Right cardiac atrium (tissue), 5 donors: ENCODE data around the gene MAMDC4. TPM values are rescaled to one million over a fixed set of nuclear protein-coding genes. Genes with fewer than 3 reads are reported as not detected.
"Not testable (repeated sequence)": the region's sequence is repeated elsewhere in the genome, so short reads cannot be mapped to it uniquely, and the experiment has no call there.

Experiments used
- ATAC-seq, 2 donors: fragments of 200-7000 bp; cut with Tn5 transposase; one replicate each; pipeline versions ENCODE4 v1.8.0 to v1.9.1; 2020; ENCODE audit warnings: moderate library complexity in 2 of 2, mild to moderate bottlenecking in 1 of 2
- DNase-seq, 3 donors: peaks; one replicate each; pipeline ENCODE4 v3.0.0-alpha.2; 2020
- H3K27ac ChIP-seq: one replicate; pipeline ENCODE4 v1.5.1; 2013; ENCODE audit warnings: mild to moderate bottlenecking, low read length, control low read depth, moderate library complexity
- H3K27me3 ChIP-seq: one replicate; pipeline ENCODE4 v1.6.1; 2013; ENCODE audit not compliant: control insufficient read depth, insufficient read depth
- H3K4me1 ChIP-seq: one replicate; pipeline ENCODE4 v1.6.1; 2013; ENCODE audit warnings: low read length; ENCODE audit not compliant: control insufficient read depth, insufficient read depth
- H3K4me3 ChIP-seq: one replicate; pipeline ENCODE4 v1.5.1; 2013; ENCODE audit warnings: low read length, control low read depth
- H3K9me3 ChIP-seq: one replicate; pipeline ENCODE4 v1.6.1; 2013; ENCODE audit warnings: low read length; ENCODE audit not compliant: control insufficient read depth
- WGBS: extraction: QIAGEN DNeasy Blood & Tissue Kit; methylation state at CpG from one replicate; pipeline ENCODE4 v1.1.7; 2013; 5-methylcytosine and 5-hydroxymethylcytosine counted together
- intact Hi-C, 4 donors: fragments of 100-400 bp; cut with DNase I; formaldehyde crosslinking; loops; one replicate each; pipeline versions ENCODE4 v1.11.0 to v1.14.0; 2022 to 2023
- polyA plus RNA-seq: library from polyadenylated mRNA; stranded (reverse); fragments of 200-250 nt; gene quantifications from one replicate; pipeline ENCODE4 v1.2.3, GENCODE V29; 2013
- total RNA-seq, 4 donors: library from RNA; stranded (reverse); fragmentation: NEBNext Ultra II Directional; extraction: Animal tissue kit (Norgen Biotek cat#: 25700); gene quantifications; one replicate each; pipeline ENCODE4 v1.2.1, GENCODE V29; 2021
- donor health status: healthy with polysubstance abuse.
- donor health status: DM: no; HTN: yes; CAD: no.
- donor health status: DM: no; HTN: no; CAD: no.
- donor health status: DM: no; HTN: yes; CAD: no; lungs with severe emphysema.
- donor health status: DM: yes; HTN: yes; CAD: no.

MAMDC4 gene
- total and polyA plus RNA-seq, 5 donors: 3.0 to 10.8 (median 5.2) TPM

DNA sequence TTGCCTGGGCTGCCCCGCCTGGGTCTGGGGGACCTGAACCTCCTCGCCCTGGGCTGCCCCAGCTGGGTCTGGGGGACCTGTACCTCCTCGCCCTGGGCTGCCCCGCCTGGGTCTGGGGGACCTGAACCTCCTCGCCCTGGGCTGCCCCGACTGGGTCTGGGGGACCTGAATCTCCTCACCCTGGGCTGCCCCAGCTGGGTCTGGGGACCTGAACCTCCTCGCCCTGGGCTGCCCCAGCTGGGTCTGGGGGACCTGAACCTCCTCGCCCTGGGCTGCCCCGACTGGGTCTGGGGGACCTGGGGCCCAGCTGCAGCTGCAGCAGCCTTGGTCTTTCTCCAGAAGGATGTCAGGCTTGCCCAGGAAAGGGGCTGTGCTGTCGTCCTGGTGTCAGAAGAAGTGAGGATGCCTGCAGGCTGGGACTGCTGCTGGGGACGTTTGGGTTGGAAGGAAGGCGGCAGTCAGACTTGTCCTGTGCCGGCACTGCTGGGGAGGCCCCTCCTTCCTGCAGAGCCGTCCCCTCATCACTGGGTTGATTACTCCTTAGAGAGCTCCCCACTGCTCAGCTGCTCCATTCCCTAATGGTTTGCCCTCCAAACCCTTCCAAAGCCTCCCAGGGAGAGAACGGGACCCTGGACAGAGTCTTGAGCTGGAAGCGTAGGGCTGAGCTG lies 18.6 kb upstream of the MAMDC4 start:
- WGBS: 80% methylated on average over 16 of the region's 16 CpGs
- H3K4me1 ChIP-seq, H3K4me3 ChIP-seq, H3K27me3 ChIP-seq, intact Hi-C loops, ATAC-seq, H3K9me3 ChIP-seq, H3K27ac ChIP-seq: not testable (repeated sequence)
- peak in 1 of 3 donors; percentile 45 for DNase-seq

DNA sequence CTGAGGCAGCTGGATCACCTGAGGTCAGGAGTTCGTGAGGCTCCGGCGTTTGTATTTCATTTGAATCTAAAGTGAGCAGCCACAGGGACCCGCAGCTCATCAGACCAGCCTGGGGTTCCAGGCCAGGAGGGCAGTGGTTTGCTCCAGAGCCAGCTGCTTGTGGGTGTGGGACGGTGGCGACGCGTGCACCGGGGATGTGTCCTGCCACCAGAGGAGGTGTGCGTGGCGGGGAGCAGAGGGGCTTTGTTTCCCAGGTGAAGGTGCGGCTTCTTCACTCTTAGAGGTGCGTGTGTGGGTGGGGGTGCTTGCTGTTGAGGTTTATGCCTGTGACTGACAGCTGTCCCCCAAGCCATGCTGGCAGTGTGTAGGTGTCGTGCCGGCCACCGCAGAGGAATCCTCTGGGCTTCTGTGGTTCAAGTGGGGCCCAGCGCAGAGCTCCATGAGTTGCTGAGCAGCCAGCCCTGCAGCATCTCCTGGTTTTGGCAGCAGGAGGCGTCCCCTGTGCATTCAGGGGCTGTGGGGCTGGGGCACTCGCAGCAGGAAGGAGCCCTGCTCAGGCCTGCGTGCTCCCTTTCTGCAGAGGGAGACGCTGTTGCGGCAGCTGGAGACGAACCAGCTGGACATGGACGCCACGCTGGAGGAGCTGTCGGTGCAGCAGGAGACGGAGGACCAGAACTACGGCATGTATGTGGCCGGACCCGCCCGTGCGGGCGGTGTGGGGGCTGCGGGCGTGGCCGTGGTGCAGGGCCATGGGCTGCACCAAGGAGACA lies 16.8 kb upstream of the MAMDC4 start:
- Histone ChIP-seq H3K4me1 (no peaks in the 10 kb centered on the region), H3K9me3 (no peaks in the 10 kb centered on the region), H3K27me3 (no peaks in the 10 kb centered on the region), H3K27ac (no peak overlapping the region), H3K4me3 (no peak overlapping the region)
- DNase-seq (peak; percentile 13 to 47 (median 18)), ATAC-seq (no peak)
- intact Hi-C loops: no loop called here
- WGBS: 90% methylated on average over 36 of the region's 36 CpGs

GRCh38 chr9:136835932-136836904 lies 15.9 kb upstream of the MAMDC4 start:
- intact Hi-C loops: no loop called here
- no peak for ATAC-seq
- peak in 2 of 3 donors; percentile 47 for DNase-seq
- WGBS: 88% methylated on average over 21 of the region's 21 CpGs
- H3K9me3 ChIP-seq: no peaks in the 10 kb centered on the region
- no peaks in the 10 kb centered on the region for H3K4me1 ChIP-seq
- H3K4me3 ChIP-seq: no peak overlapping the region
- no peaks in the 10 kb centered on the region for H3K27me3 ChIP-seq
- H3K27ac ChIP-seq: no peak overlapping the region

DNA sequence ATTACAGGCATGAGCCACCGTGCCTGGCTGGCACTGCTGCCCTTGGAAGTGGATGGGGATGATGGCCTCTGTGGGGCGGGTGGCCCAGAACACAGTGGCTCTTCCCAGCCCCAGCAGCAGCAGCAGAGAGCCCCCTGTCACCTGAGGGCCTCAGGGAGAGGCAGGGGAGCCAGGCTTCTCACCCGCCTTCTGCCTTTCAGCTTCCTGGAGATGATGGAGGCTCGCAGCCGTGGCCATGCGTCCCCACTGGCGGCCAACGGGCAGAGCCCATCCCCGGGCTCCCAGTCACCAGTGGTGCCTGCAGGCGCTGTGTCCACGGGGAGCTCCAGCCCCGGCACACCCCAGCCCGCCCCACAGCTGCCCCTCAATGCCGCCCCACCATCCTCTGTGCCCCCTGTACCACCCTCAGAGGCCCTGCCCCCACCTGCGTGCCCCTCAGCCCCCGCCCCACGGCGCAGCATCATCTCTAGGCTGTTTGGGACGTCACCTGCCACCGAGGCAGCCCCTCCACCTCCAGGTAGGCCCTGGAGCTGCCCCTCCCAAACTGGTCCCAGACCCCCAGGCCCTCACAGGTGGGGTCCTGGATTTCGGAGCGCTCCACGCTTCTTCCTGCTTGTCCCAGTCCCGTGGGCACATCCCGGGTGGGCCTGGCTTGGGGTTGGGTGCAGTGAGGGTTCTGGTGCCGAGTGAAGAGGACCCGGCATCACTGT lies 14.8 kb upstream of the MAMDC4 start:
- intact Hi-C loops: no loop called here
- H3K27me3 ChIP-seq: no peaks in the 10 kb centered on the region
- DNase-seq (peak; percentile 9 to 60 (median 57)), ATAC-seq (no peak)
- peaks cover 8% of the 10 kb centered on the region for H3K4me1 ChIP-seq
- H3K9me3 ChIP-seq: no peaks in the 10 kb centered on the region
- no peak overlapping the region for H3K4me3 ChIP-seq
- WGBS: 91% methylated on average over 27 of the region's 27 CpGs
- H3K27ac ChIP-seq: no peak overlapping the region

- ATAC-seq, H3K4me3 ChIP-seq, H3K9me3 ChIP-seq, intact Hi-C loops, H3K27ac ChIP-seq, H3K27me3 ChIP-seq, H3K4me1 ChIP-seq: not testable (repeated sequence)
- peak in 1 of 3 donors; percentile 52 for DNase-seq
- WGBS: 91% methylated on average over 15 of the region's 15 CpGs
Observed at GRCh38 chr9:136837856-136838277, 14.3 kb upstream of the MAMDC4 start.

DNA sequence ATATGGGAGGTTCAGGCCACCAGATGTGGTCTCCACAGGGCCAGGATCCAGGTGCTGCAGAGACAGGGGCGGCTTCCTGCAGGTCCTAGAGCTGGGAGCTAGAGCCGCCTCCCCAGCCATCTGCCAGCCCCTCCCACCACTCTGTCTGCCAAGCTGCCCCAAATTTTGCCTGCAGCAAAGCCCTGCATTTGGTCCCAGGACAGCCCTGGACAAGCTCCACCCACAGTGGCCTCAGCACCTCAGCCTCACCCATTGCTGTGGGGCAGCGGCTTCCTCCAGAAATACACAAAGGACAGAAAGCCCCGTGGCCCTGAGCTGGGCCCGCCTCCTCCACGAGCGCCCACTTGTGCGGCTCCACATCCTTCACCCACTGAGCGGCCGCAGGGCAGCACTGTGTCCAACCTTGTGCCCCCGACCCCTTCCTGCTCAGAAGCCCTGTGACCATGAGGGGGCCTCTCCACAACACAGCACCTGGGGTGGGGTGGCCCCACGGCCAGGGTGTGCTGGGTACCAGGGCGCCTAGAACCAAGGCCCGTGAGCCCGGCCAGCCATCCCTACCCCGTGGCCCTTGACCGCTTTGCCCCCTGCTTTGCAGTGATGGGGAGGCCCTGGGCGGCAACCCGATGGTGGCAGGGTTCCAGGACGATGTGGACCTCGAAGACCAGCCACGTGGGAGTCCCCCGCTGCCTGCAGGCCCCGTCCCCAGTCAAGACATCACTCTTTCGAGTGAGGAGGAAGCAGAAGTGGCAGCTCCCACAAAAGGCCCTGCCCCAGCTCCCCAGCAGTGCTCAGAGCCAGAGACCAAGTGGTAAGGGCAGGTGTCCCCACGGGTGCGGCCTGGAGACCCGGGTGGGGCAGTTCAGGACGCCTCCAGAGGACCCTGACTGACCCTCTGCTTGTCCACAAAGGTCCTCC lies 13.6 kb upstream of the MAMDC4 start:
- Histone ChIP-seq H3K27ac (no peak overlapping the region), H3K9me3 (no peaks in the 10 kb centered on the region), H3K4me3 (no peak overlapping the region), H3K4me1 (peaks cover 8% of the 10 kb centered on the region), H3K27me3 (no peaks in the 10 kb centered on the region)
- 82% methylated on average over 29 of the region's 29 CpGs for WGBS
- no peak for ATAC-seq
- intact Hi-C loops: no loop called here
- peak in 2 of 3 donors; percentile 49 to 56 for DNase-seq

DNA sequence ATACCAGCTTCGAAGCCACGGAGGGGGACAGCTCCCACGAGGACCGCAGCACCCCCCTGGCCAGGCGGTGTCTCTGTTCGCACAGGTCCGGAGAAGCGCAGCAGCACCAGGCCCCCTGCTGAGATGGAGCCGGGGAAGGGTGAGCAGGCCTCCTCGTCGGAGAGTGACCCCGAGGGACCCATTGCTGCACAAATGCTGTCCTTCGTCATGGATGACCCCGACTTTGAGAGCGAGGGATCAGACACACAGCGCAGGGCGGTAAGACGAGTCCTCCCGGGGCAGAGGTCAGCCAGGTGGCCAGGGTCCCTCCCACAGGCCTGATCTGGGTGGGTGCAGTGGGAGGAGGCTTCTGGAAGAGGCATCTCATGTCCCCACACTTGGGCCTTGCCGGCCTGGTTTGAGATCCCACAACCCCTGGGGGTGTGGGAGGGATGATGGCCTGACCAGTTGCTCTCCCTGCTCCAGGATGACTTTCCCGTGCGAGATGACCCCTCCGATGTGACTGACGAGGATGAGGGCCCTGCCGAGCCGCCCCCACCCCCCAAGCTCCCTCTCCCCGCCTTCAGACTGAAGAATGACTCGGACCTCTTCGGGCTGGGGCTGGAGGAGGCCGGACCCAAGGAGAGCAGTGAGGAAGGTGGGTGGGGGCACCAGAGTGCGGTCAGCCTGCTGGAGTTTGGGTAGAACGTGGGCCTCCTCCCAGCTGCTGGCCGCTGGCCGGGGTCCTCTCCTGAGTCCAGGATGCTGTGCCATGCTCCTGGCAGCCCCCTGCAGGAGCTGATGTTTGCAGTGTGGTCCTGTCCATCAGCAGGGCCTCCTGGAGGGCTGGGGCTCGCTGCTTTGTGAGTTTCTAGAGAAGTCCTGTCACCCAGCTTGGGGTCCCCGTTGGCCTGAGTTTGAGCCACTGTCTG lies 12.7 kb upstream of the MAMDC4 start:
- WGBS: 82% methylated on average over 36 of the region's 36 CpGs
- peak in 2 of 3 donors; percentile 54 to 60 for DNase-seq
- Histone ChIP-seq H3K4me1 (peaks cover 8% of the 10 kb centered on the region), H3K9me3 (no peaks in the 10 kb centered on the region), H3K27ac (no peak overlapping the region), H3K27me3 (no peaks in the 10 kb centered on the region), H3K4me3 (no peak overlapping the region)
- intact Hi-C loops: loop anchor here in 1 of 4 donors (10.0 kb wide), 1 partner anchor 105 kb away; the partner anchor contains the start of genes C8G and FBXW5
- no peak for ATAC-seq

DNA sequence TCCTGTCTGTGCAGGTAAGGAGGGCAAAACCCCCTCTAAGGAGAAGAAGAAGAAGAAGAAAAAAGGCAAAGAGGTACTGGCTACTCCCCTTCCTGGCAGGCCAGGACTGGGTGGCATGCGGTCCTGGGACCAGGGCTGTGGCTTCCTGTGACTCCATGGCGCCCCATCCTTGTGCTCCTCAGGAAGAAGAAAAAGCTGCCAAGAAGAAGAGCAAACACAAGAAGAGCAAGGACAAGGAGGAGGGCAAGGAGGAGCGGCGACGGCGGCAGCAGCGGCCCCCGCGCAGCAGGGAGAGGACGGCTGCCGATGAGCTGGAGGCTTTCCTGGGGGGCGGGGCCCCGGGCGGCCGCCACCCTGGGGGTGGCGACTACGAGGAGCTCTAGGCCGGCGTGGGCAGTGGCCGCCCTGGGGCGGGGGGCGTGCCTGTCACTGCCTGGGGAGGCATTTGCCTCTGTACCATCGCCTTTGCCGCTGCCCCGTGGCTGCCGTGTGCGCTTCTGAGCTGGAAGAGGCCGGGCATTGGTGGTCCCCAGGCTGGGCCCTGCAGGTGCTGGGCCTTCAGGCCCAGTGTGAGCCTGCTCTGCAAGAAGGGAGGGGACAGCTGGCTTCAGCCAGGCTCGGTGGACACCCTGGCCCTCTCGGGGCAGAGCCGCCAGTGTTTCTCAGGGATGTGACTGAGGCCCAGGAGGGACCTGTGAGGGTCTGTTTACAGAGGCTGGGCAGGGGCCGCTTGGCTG lies 11.8 kb upstream of the MAMDC4 start:
- ATAC-seq (no peak), DNase-seq (peak in 2 of 3 donors; percentile 50 to 72)
- intact Hi-C loops: loop anchor here in 1 of 4 donors (10.0 kb wide), 1 partner anchor 104 kb away; the partner anchor contains the start of genes C8G and FBXW5
- H3K4me1 ChIP-seq: peaks cover 8% of the 10 kb centered on the region
- 61% methylated on average over 32 of the region's 32 CpGs for WGBS
- no peaks in the 10 kb centered on the region for H3K9me3 ChIP-seq
- no peak overlapping the region for H3K27ac ChIP-seq
- H3K4me3 ChIP-seq: no peak overlapping the region
- H3K27me3 ChIP-seq: no peaks in the 10 kb centered on the region
